ENCODE results near the gene HAUS7.

- no peak for TF ChIP-seq CTCF (IDR thresholded peaks at IDR 0.05)
- no peak for TF ChIP-seq EZH2 (IDR thresholded peaks at IDR 0.05)
- no peak for TF ChIP-seq EZH2phosphoT487 (IDR thresholded peaks at IDR 0.05)
Measured at GRCh38 chrX:153440556-153441135, 29.7 kb downstream of the HAUS7 start.
